H1 (cell line): ENCODE data around the gene ZNF555. TPM values are rescaled to one million over a fixed set of nuclear protein-coding genes. Genes with fewer than 3 reads are reported as not detected.
A peak's percentile ranks its signal among the peaks of the same experiment; 100 is the strongest.

Experiments used
- CTCF ChIA-PET: fragments of 300-600 bp; sonication (Branson Sonifier 250); formaldehyde crosslinking; loops from one replicate; lab custom pipeline; 2021; ENCODE audit not compliant: partially characterized antibody; lab: Charles Lee
- POLR2A ChIA-PET: fragments of 300-600 bp; sonication (Branson Sonifier 250); formaldehyde crosslinking; loops from one replicate; lab custom pipeline; 2021; ENCODE audit warnings: inconsistent platforms; ENCODE audit not compliant: partially characterized antibody; lab: Charles Lee
- DNase-seq, 2 experiments: peaks; one replicate each; pipeline versions ENCODE4 v3.0.0 to v3.0.0-alpha.2; 2010 to 2022; ENCODE audit warnings: low spot score in 2 of 2, low read depth in 1 of 2, mixed read lengths in 1 of 2
- FAIRE-seq: peaks from 2 replicates; lab custom pipeline; 2011; peaks lifted over from hg19 to GRCh38; lab: Jason Lieb, UNC
- H2AFZ ChIP-seq: 2 replicates; pipeline ENCODE4 v1.8.1; 2012; ENCODE audit warnings: low read length, inconsistent platforms
- H2AK5ac ChIP-seq: 2 replicates; pipeline ENCODE4 v1.6.1; 2013; ENCODE audit warnings: low read depth, low read length
- H2BK120ac ChIP-seq: replicated peaks from 2 replicates; pipeline ENCODE3; 2013; ENCODE audit warnings: low read depth, low read length, inconsistent platforms
- H2BK12ac ChIP-seq: 2 replicates; pipeline ENCODE4 v1.6.1; 2013; ENCODE audit warnings: low read depth, low read length
- H2BK15ac ChIP-seq: 2 replicates; pipeline ENCODE4 v1.6.1; 2013; ENCODE audit warnings: low read length
- H2BK20ac ChIP-seq: 2 replicates; pipeline ENCODE4 v1.6.1; 2013; ENCODE audit warnings: low read length
- H2BK5ac ChIP-seq: 2 replicates; pipeline ENCODE4 v1.6.1; 2013; ENCODE audit warnings: low read depth, low read length
- H3K14ac ChIP-seq: 2 replicates; pipeline ENCODE4 v1.6.1; 2013; ENCODE audit warnings: inconsistent platforms; ENCODE audit not compliant: insufficient read length
- H3K18ac ChIP-seq: 2 replicates; pipeline ENCODE4 v1.6.1; 2013; ENCODE audit warnings: low read length; ENCODE audit errors: extremely low read depth
- H3K23ac ChIP-seq: 2 replicates; pipeline ENCODE4 v1.6.1; 2013; ENCODE audit warnings: inconsistent platforms; ENCODE audit not compliant: insufficient read length
- H3K23me2 ChIP-seq: 2 replicates; pipeline ENCODE4 v1.6.1; 2013; ENCODE audit warnings: low read depth, low read length
- H3K27ac ChIP-seq: 2 replicates; pipeline ENCODE4 v1.6.1; 2011; ENCODE audit warnings: low read depth, low read length, inconsistent platforms
- H3K27me3 ChIP-seq, 4 experiments: replicated peaks in 1 of 4; 1 replicate in 1 of 4; 2 replicates in 3 of 4; pipeline versions ENCODE4 v1.6.1 to v1.8.1; 2011 to 2013; ENCODE audit warnings: low read length in 3 of 4, mild to moderate bottlenecking in 3 of 4, inconsistent platforms in 2 of 4, mixed read lengths in 2 of 4, moderate library complexity in 1 of 4; ENCODE audit not compliant: control insufficient read depth in 3 of 4, insufficient read depth in 3 of 4; ENCODE audit errors: extremely low read depth in 1 of 4
- H3K36me3 ChIP-seq, 4 experiments: 2 replicates each; pipeline versions ENCODE4 v1.6.1 to v1.8.1; 2011 to 2013; ENCODE audit warnings: mild to moderate bottlenecking in 4 of 4, low read length in 3 of 4, moderate library complexity in 2 of 4, control low read depth in 1 of 4, inconsistent platforms in 1 of 4; ENCODE audit not compliant: insufficient read depth in 4 of 4, control insufficient read depth in 2 of 4
- H3K4ac ChIP-seq: replicated peaks from 2 replicates; pipeline ENCODE3; 2013; ENCODE audit warnings: low read length, low read depth, mixed read lengths, inconsistent platforms; ENCODE audit not compliant: insufficient read length
- H3K4me1 ChIP-seq, 4 experiments: replicated peaks in 1 of 4; 1 replicate in 1 of 4; 2 replicates in 3 of 4; pipeline versions ENCODE4 v1.6.1 to v1.8.1; 2011 to 2013; ENCODE audit warnings: low read length in 3 of 4, inconsistent platforms in 2 of 4, mixed read lengths in 1 of 4; ENCODE audit not compliant: insufficient read depth in 4 of 4, control insufficient read depth in 3 of 4
- H3K4me2 ChIP-seq, 2 experiments: 2 replicates each; pipeline versions ENCODE4 v1.6.1 to v1.8.1; 2011 to 2013; ENCODE audit warnings: low read depth in 2 of 2, low read length in 2 of 2, control low read depth in 1 of 2, inconsistent platforms in 1 of 2, mild to moderate bottlenecking in 1 of 2; ENCODE audit not compliant: insufficient read depth in 1 of 2
- H3K4me3 ChIP-seq, 4 experiments: fragments of 200-600, 300-600 bp in 1 of 4; sonication (generic), shearing (Covaris generic), sonication (Bioruptor Twin) in 1 of 4; 2 replicates each; pipeline versions ENCODE4 v1.5.1 to v1.8.1; 2011 to 2016; ENCODE audit warnings: low read length in 4 of 4, low read depth in 3 of 4, control low read depth in 2 of 4, inconsistent platforms in 2 of 4, mild to moderate bottlenecking in 2 of 4, mixed read lengths in 1 of 4, moderate library complexity in 1 of 4; ENCODE audit not compliant: insufficient read depth in 2 of 4; ENCODE audit errors: extremely low read depth in 1 of 4
- H3K56ac ChIP-seq: replicated peaks from 2 replicates; pipeline ENCODE3; 2013; ENCODE audit warnings: low read depth, mild to moderate bottlenecking, mixed read lengths, low read length, inconsistent platforms; ENCODE audit not compliant: insufficient read length
- H3K79me1 ChIP-seq: 2 replicates; pipeline ENCODE4 v1.6.1; 2013; ENCODE audit warnings: low read depth, low read length, control low read depth
- H3K79me2 ChIP-seq, 2 experiments: 2 replicates each; pipeline versions ENCODE4 v1.6.1 to v1.8.1; 2012 to 2013; ENCODE audit warnings: low read length in 2 of 2, mild to moderate bottlenecking in 2 of 2, inconsistent platforms in 1 of 2; ENCODE audit not compliant: insufficient read depth in 2 of 2, control insufficient read depth in 1 of 2
- H3K9ac ChIP-seq, 4 experiments: replicated peaks in 1 of 4; 1 replicate in 1 of 4; 2 replicates in 3 of 4; pipeline versions ENCODE4 v1.6.1 to v1.8.1; 2011 to 2013; ENCODE audit warnings: low read depth in 3 of 4, low read length in 3 of 4, control low read depth in 2 of 4, mild to moderate bottlenecking in 2 of 4, moderate library complexity in 2 of 4, inconsistent platforms in 1 of 4; ENCODE audit errors: extremely low read depth in 1 of 4
- H3K9me3 ChIP-seq, 2 experiments: 2 replicates each; pipeline versions ENCODE4 v1.6.1 to v1.8.1; 2012 to 2013; ENCODE audit warnings: mild to moderate bottlenecking in 2 of 2, moderate library complexity in 2 of 2, control low read depth in 1 of 2, inconsistent platforms in 1 of 2, low read depth in 1 of 2, low read length in 1 of 2, mixed read lengths in 1 of 2; ENCODE audit not compliant: insufficient read depth in 2 of 2
- H4K20me1 ChIP-seq, 2 experiments: replicated peaks in 1 of 2; 2 replicates each; pipeline versions ENCODE3 to v1.8.1; 2011 to 2013; ENCODE audit warnings: inconsistent platforms in 2 of 2, low read length in 2 of 2, mild to moderate bottlenecking in 1 of 2; ENCODE audit not compliant: insufficient read depth in 2 of 2, control insufficient read depth in 1 of 2
- H4K5ac ChIP-seq: 2 replicates; pipeline ENCODE4 v1.6.1; 2013; ENCODE audit warnings: low read length, low read depth, mixed read lengths, inconsistent platforms; ENCODE audit not compliant: insufficient read length
- H4K8ac ChIP-seq: 2 replicates; pipeline ENCODE4 v1.8.0; 2013; ENCODE audit warnings: mild to moderate bottlenecking, moderate library complexity, low read length, inconsistent platforms; ENCODE audit not compliant: insufficient read depth; ENCODE audit errors: extremely low read depth
- H4K91ac ChIP-seq: replicated peaks from 2 replicates; pipeline ENCODE3; 2013; ENCODE audit warnings: low read length, mixed read lengths, inconsistent platforms; ENCODE audit not compliant: insufficient read length
- BRCA1 ChIP-seq: IDR thresholded peaks from 2 replicates; pipeline ENCODE4 v1.6.1; 2012; ENCODE audit warnings: low read depth, low read length, improper control_type of control experiment
- CHD2 ChIP-seq: IDR thresholded peaks from 2 replicates; pipeline ENCODE4 v1.6.1; 2012; ENCODE audit warnings: low read length, improper control_type of control experiment
- RAD21 ChIP-seq, 2 experiments: IDR thresholded peaks in 1 of 2; conservative IDR thresholded peaks in 1 of 2; 2 replicates each; pipeline ENCODE4 v1.6.1; 2011; ENCODE audit warnings: low read depth in 2 of 2, low read length in 2 of 2, improper control_type of control experiment in 1 of 2, inconsistent platforms in 1 of 2, mild to moderate bottlenecking in 1 of 2, moderate library complexity in 1 of 2
- TAF1 ChIP-seq: IDR thresholded peaks from 2 replicates; pipeline ENCODE4 v1.6.1; 2011; ENCODE audit warnings: mild to moderate bottlenecking, low read depth, low read length
- TBP ChIP-seq: IDR thresholded peaks from 2 replicates; pipeline ENCODE4 v1.6.1; 2011; ENCODE audit warnings: low read depth, low read length, improper control_type of control experiment
- ZNF274 ChIP-seq: IDR thresholded peaks from 2 replicates; pipeline ENCODE4 v1.7.0; 2012; ENCODE audit warnings: low read length, borderline replicate concordance; ENCODE audit errors: extremely low read depth
- WGBS, 2 experiments: shearing (Covaris generic) in 1 of 2; methylation state at CpG; one replicate each; pipeline versions ENCODE4 v1.1.6 to v1.1.7; 2013 to 2015; ENCODE audit warnings: low lambda C conversion rate in 2 of 2, mixed read lengths in 2 of 2, inconsistent platforms in 1 of 2, low coverage in 1 of 2, missing lambda C conversion rate in 1 of 2; ENCODE audit not compliant: insufficient replicate concordance in 2 of 2, insufficient coverage in 1 of 2, insufficient read length in 1 of 2; ENCODE audit errors: extremely low coverage in 1 of 2, missing lambda C conversion rate in 1 of 2; 5-methylcytosine and 5-hydroxymethylcytosine counted together
- polyA plus RNA-seq, 7 experiments: library from polyadenylated mRNA; depleted of rRNA in 3 of 7; stranded (reverse) in 5 of 7; unstranded in 2 of 7; fragments of >200 nt in 5 of 7; fragments of 200-250 nt in 2 of 7; gene quantifications; 1 replicate in 5 of 7; 2 replicates in 1 of 7; 4 replicates in 1 of 7; pipeline versions ENCODE4 v1.2.1 to v1.2.3, GENCODE V29; 2011 to 2013; ENCODE audit warnings: missing spikeins in 2 of 7, mixed read lengths in 2 of 7
- total RNA-seq: library from RNA; stranded (reverse); fragmentation: NEBNext Ultra II Directional; extraction: Animal tissue kit (Norgen Biotek cat#: 25700); gene quantifications from 2 replicates; pipeline ENCODE4 v1.2.1, GENCODE V29; 2021

The ZNF555 gene
- total and polyA plus RNA-seq, 2 of the 8 experiments (the other 6 are each of a cell fraction or from before 2014, with no cell fraction given), result 1.6 to 5.7 TPM

DNA sequence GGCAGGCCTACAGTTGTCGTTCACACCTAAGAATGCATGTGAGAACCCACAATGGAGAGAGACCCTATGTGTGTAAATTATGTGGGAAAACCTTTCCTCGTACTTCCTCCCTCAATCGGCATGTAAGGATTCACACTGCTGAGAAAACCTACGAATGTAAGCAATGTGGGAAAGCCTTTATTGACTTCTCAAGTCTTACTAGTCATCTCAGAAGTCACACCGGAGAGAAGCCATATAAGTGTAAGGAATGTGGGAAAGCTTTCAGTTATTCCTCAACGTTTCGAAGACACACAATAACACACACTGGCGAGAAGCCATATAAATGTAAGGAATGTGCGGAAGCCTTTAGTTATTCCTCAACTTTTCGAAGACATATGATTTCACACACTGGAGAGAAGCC, 11.3 kb downstream of the ZNF555 start:
- Histone ChIP-seq H3K27ac (no peak overlapping the region), H3K79me1 (0 out of 2 replicates have a peak, but pooled peaks cover 2% of the 10 kb centered on the region), H2BK5ac (no peak overlapping the region), H4K20me1 (no peaks in the 10 kb centered on the region), H3K9me3 (peaks cover 74 to 90% of the 10 kb centered on the region in 2 experiments), H2AFZ (no peak overlapping the region), H2BK15ac (no peak overlapping the region), H4K91ac (no peak overlapping the region), H2AK5ac (no peak overlapping the region), H3K56ac (no peak overlapping the region), H2BK12ac (no peak overlapping the region), H3K4me1 (no peaks in the 10 kb centered on the region), H3K9ac (no peak overlapping the region), H3K4me2 (no peak overlapping the region), H3K36me3 (peaks cover 12 to 51% (median 36%) of the 10 kb centered on the region in 4 experiments), H3K27me3 (no peaks in the 10 kb centered on the region; a peak in 1 of 7 replicates), H2BK20ac (no peak overlapping the region), H4K8ac (no peak overlapping the region), H3K23ac (no peak overlapping the region), H3K4me3 (0 out of 8 replicates have a peak overlapping the region, but pooled peaks of 1 of the 4 experiments have one; percentile 10), H3K79me2 (no peaks in the 10 kb centered on the region; a peak in 1 of 4 replicates), H3K18ac (no peak overlapping the region), H3K14ac (no peak overlapping the region), H3K23me2 (no peaks in the 10 kb centered on the region), H3K4ac (no peak overlapping the region), H4K5ac (no peak overlapping the region), H2BK120ac (no peak overlapping the region)
- no peak for TF ChIP-seq CHD2
- no peak for TF ChIP-seq TBP
- peak; percentile 55; the same call in 1 of the 2 replicates for TF ChIP-seq ZNF274
- no peak for TF ChIP-seq TAF1
- TF ChIP-seq RAD21 (IDR thresholded peaks at IDR 0.05 in 1 of 2, conservative IDR thresholded peaks at IDR 0.05 in 1 of 2; ENCODE audit: low read depth in 2 of 2, low read length in 2 of 2), result no peak
- no peak for TF ChIP-seq BRCA1
- FAIRE-seq (no peak), DNase-seq (no peak)
- 91% methylated on average over 10 of the region's 10 CpGs; no CpG with 5 or more reads in 1 of the 2 experiments for WGBS, 2 experiments
- ChIA-PET CTCF (no interaction called here), POLR2A (no interaction called here)
